Neuronal stem cell (in vitro differentiated cells): ENCODE results near the gene LRATD1.

Source experiments
- DNase-seq: peaks from one replicate; pipeline ENCODE4 v3.0.0-alpha.2; 2013; ENCODE audit warnings: low spot score
- H2AFZ ChIP-seq: one replicate; pipeline ENCODE4 v1.6.1; 2013; ENCODE audit warnings: mild to moderate bottlenecking, low read length, inconsistent platforms
- H2AK5ac ChIP-seq: 2 replicates; pipeline ENCODE4 v1.6.1; 2013; ENCODE audit warnings: low read depth, mild to moderate bottlenecking, inconsistent platforms, low read length, moderate library complexity, mixed read lengths
- H2BK120ac ChIP-seq: 2 replicates; pipeline ENCODE4 v1.6.1; 2013; ENCODE audit warnings: low read depth, mild to moderate bottlenecking, inconsistent platforms, low read length, moderate library complexity, mixed read lengths
- H2BK12ac ChIP-seq: one replicate; pipeline ENCODE4 v1.6.1; 2013; ENCODE audit warnings: low read length, inconsistent platforms
- H2BK15ac ChIP-seq: 2 replicates; pipeline ENCODE4 v1.6.1; 2013; ENCODE audit warnings: mild to moderate bottlenecking, low read length, inconsistent platforms, mixed read lengths
- H2BK5ac ChIP-seq: one replicate; pipeline ENCODE4 v1.6.1; 2013; ENCODE audit warnings: inconsistent platforms, mild to moderate bottlenecking, low read length, moderate library complexity
- H3K14ac ChIP-seq: one replicate; pipeline ENCODE4 v1.6.1; 2013; ENCODE audit warnings: low read length, inconsistent platforms
- H3K18ac ChIP-seq: 2 replicates; pipeline ENCODE4 v1.6.1; 2013; ENCODE audit warnings: low read length, inconsistent platforms
- H3K23ac ChIP-seq: 2 replicates; pipeline ENCODE4 v1.6.1; 2013; ENCODE audit warnings: low read depth, mild to moderate bottlenecking, mixed read lengths, low read length, inconsistent platforms; ENCODE audit not compliant: poor library complexity
- H3K27ac ChIP-seq: replicated peaks from 3 replicates; pipeline ENCODE4 v1.5.1; 2013; ENCODE audit warnings: low read length, inconsistent platforms
- H3K27me3 ChIP-seq, 3 experiments: 2 replicates each; pipeline ENCODE4 v1.6.1; 2013; ENCODE audit warnings: low read length in 3 of 3, mild to moderate bottlenecking in 2 of 3, inconsistent platforms in 1 of 3, low read depth in 1 of 3, mixed read lengths in 1 of 3, moderate library complexity in 1 of 3; ENCODE audit not compliant: control insufficient read depth in 3 of 3, insufficient read depth in 3 of 3
- H3K36me3 ChIP-seq, 2 donors: replicated peaks in 1 of 2; 2 replicates each; pipeline ENCODE4 v1.6.1; 2013; ENCODE audit warnings: low read length in 2 of 2; ENCODE audit not compliant: control insufficient read depth in 2 of 2, insufficient read depth in 2 of 2
- H3K4ac ChIP-seq: 2 replicates; pipeline ENCODE4 v1.6.1; 2013; ENCODE audit warnings: inconsistent platforms, mild to moderate bottlenecking, low read length, moderate library complexity
- H3K4me1 ChIP-seq, 2 donors: 1 replicate in 1 of 2; 2 replicates in 1 of 2; pipeline ENCODE4 v1.6.1; 2013; ENCODE audit warnings: low read length in 2 of 2, low read depth in 1 of 2; ENCODE audit not compliant: control insufficient read depth in 2 of 2, insufficient read depth in 1 of 2
- H3K4me2 ChIP-seq: one replicate; pipeline ENCODE4 v1.6.1; 2013; ENCODE audit warnings: mild to moderate bottlenecking, low read length, inconsistent platforms; ENCODE audit not compliant: insufficient read depth, poor library complexity, severe bottlenecking
- H3K4me3 ChIP-seq, 2 donors: 2 replicates each; pipeline ENCODE4 v1.5.1; 2013; ENCODE audit warnings: low read length in 2 of 2, mild to moderate bottlenecking in 2 of 2, inconsistent platforms in 1 of 2, moderate library complexity in 1 of 2
- H3K79me1 ChIP-seq: one replicate; pipeline ENCODE4 v1.6.1; 2013; ENCODE audit warnings: low read depth, mild to moderate bottlenecking, inconsistent platforms, low read length, moderate library complexity
- H3K9ac ChIP-seq: one replicate; pipeline ENCODE4 v1.6.1; 2013; ENCODE audit warnings: mild to moderate bottlenecking, low read depth, low read length, inconsistent platforms; ENCODE audit not compliant: poor library complexity
- H3K9me3 ChIP-seq, 2 donors: replicated peaks in 1 of 2; 2 replicates each; pipeline versions ENCODE3 to v1.6.1; 2013; ENCODE audit warnings: low read length in 2 of 2, mild to moderate bottlenecking in 2 of 2, inconsistent platforms in 1 of 2, low read depth in 1 of 2, mixed read lengths in 1 of 2, moderate library complexity in 1 of 2; ENCODE audit not compliant: control insufficient read depth in 2 of 2, insufficient read depth in 1 of 2
- H4K8ac ChIP-seq: one replicate; pipeline ENCODE4 v1.6.1; 2013; ENCODE audit warnings: low read depth, mild to moderate bottlenecking, inconsistent platforms, low read length, moderate library complexity
- H4K91ac ChIP-seq: one replicate; pipeline ENCODE4 v1.6.1; 2013; ENCODE audit warnings: low read length, low read depth, mild to moderate bottlenecking, inconsistent platforms; ENCODE audit not compliant: poor library complexity
- WGBS, 2 donors: extraction: QIAGEN DNeasy Blood & Tissue Kit; methylation state at CpG; one replicate each; pipeline ENCODE4 v1.1.7; 2013; ENCODE audit warnings: missing lambda C conversion rate in 2 of 2, mixed read lengths in 1 of 2; ENCODE audit not compliant: insufficient read length in 2 of 2, insufficient replicate concordance in 1 of 2; ENCODE audit errors: extremely low coverage in 2 of 2; 5-methylcytosine and 5-hydroxymethylcytosine counted together

Gene LRATD1

GRCh38 chr2:14634489-14635390, 2.2 kb downstream of the LRATD1 start:
- Histone ChIP-seq H2BK12ac (no peak overlapping the region), H3K4me3 (peak overlapping the region; percentile 45 to 88), H3K18ac (peak overlapping the region; percentile 97), H3K36me3 (no peaks in the 10 kb centered on the region), H2AFZ (peak overlapping the region; percentile 93), H3K23ac (peak overlapping the region; percentile 44), H2AK5ac (no peak overlapping the region), H3K27ac (no peak overlapping the region), H3K4me2 (peak overlapping the region; percentile 92), H3K4me1 (peaks cover 1 to 5% of the 10 kb centered on the region in 2 donors), H4K91ac (no peak overlapping the region), H3K9ac (peak overlapping the region; percentile 92), H3K9me3 (no peaks in the 10 kb centered on the region), H3K27me3 (peaks cover 3 to 75% (median 18%) of the 10 kb centered on the region in 3 experiments), H2BK15ac (peak overlapping the region; percentile 40), H3K14ac (peak overlapping the region; percentile 65), H2BK5ac (no peak overlapping the region), H4K8ac (no peak overlapping the region), H3K79me1 (no peaks in the 10 kb centered on the region), H2BK120ac (peak overlapping the region; percentile 88), H3K4ac (no peak overlapping the region)
- no CpG with 5 or more reads among the region's 81 CpGs for WGBS, 2 donors
- DNase-seq: peak; percentile 78

- Histone ChIP-seq H3K27ac (no peak overlapping the region), H4K91ac (no peak overlapping the region), H2BK15ac (peak overlapping the region; percentile 40), H3K36me3 (no peaks in the 10 kb centered on the region), H2AFZ (peak overlapping the region; percentile 93), H3K18ac (peak overlapping the region; percentile 76), H3K4me1 (peaks cover 1 to 5% of the 10 kb centered on the region in 2 donors), H3K4me3 (peak overlapping the region; percentile 45 to 88), H3K23ac (no peak overlapping the region), H2BK12ac (no peak overlapping the region), H4K8ac (no peak overlapping the region), H3K9me3 (no peaks in the 10 kb centered on the region), H3K4ac (no peak overlapping the region), H3K9ac (peak overlapping the region; percentile 87), H3K27me3 (peaks cover 3 to 68% (median 18%) of the 10 kb centered on the region in 3 experiments), H2BK120ac (no peak overlapping the region), H2AK5ac (no peak overlapping the region), H2BK5ac (no peak overlapping the region), H3K14ac (no peak overlapping the region), H3K79me1 (no peaks in the 10 kb centered on the region), H3K4me2 (peak overlapping the region; percentile 92)
- no peak for DNase-seq
- no CpG with 5 or more reads among the region's 24 CpGs for WGBS, 2 donors
Observed at GRCh38 chr2:14635391-14635871, 2.9 kb downstream of the LRATD1 start.

GRCh38 chr2:14638488-14638887, 6.0 kb downstream of the LRATD1 start:
- Histone ChIP-seq H2AK5ac (no peak overlapping the region), H3K4me1 (peaks cover 1% of the 10 kb centered on the region in 2 donors), H3K27me3 (peaks cover 3 to 39% (median 10%) of the 10 kb centered on the region in 3 experiments), H3K27ac (no peak overlapping the region), H3K23ac (no peak overlapping the region), H2BK12ac (no peak overlapping the region), H2BK5ac (no peak overlapping the region), H3K4me2 (no peak overlapping the region), H2BK15ac (no peak overlapping the region), H4K91ac (no peak overlapping the region), H3K9me3 (no peaks in the 10 kb centered on the region), H2AFZ (no peak overlapping the region), H2BK120ac (no peak overlapping the region), H3K4ac (no peak overlapping the region), H3K4me3 (no peak overlapping the region), H3K9ac (no peak overlapping the region), H3K36me3 (no peaks in the 10 kb centered on the region), H4K8ac (no peak overlapping the region), H3K18ac (no peak overlapping the region), H3K14ac (no peak overlapping the region), H3K79me1 (no peaks in the 10 kb centered on the region)
- no peak for DNase-seq
- no CpG with 5 or more reads among the region's 2 CpGs for WGBS, 2 donors

- H4K91ac ChIP-seq: no peak overlapping the region
- no peak overlapping the region for H3K23ac ChIP-seq
- no peak overlapping the region for H3K27ac ChIP-seq
- H3K27me3 ChIP-seq: peaks cover 0 to 12% (median 0%) of the 10 kb centered on the region in 3 experiments
- H2BK5ac ChIP-seq: no peak overlapping the region
- H2BK120ac ChIP-seq: no peak overlapping the region
- no CpG with 5 or more reads among the region's 4 CpGs for WGBS, 2 donors
- H3K79me1 ChIP-seq: no peaks in the 10 kb centered on the region
- H3K4me2 ChIP-seq: no peak overlapping the region
- no peak overlapping the region for H2BK12ac ChIP-seq
- H3K4ac ChIP-seq: no peak overlapping the region
- H3K9ac ChIP-seq: no peak overlapping the region
- DNase-seq: no peak
- H2BK15ac ChIP-seq: no peak overlapping the region
- H4K8ac ChIP-seq: no peak overlapping the region
- no peak overlapping the region for H3K18ac ChIP-seq
- no peak overlapping the region for H3K4me3 ChIP-seq
- H2AFZ ChIP-seq: no peak overlapping the region
- no peaks in the 10 kb centered on the region for H3K36me3 ChIP-seq
- no peaks in the 10 kb centered on the region for H3K9me3 ChIP-seq
- H2AK5ac ChIP-seq: no peak overlapping the region
- no peak overlapping the region for H3K14ac ChIP-seq
- H3K4me1 ChIP-seq: no peaks in the 10 kb centered on the region
Observed at GRCh38 chr2:14641116-14641515, 8.6 kb downstream of the LRATD1 start.
